HUDEP-2 (cell line): ENCODE results near the gene TMEM132E.

Experiments
- DNase-seq, 76 experiments: peaks; one replicate each; lab custom pipeline; 2025; ENCODE audit not compliant: unreplicated experiment in 76 of 76; lab: John Stamatoyannopoulos, UW

Gene TMEM132E

GRCh38 chr17:34568953-34569352, 10.4 kb upstream of the TMEM132E start:
- no peak for DNase-seq

GRCh38 chr17:34569591-34569990, 9.8 kb upstream of the TMEM132E start:
- DNase-seq, result no peak

- DNase-seq, result no peak
Measured at GRCh38 chr17:34570506-34570905, 8.9 kb upstream of the TMEM132E start.

GRCh38 chr17:34571428-34572130, 7.8 kb upstream of the TMEM132E start:
- no peak for DNase-seq

- no peak for DNase-seq
Measured at GRCh38 chr17:34572483-34572882, 6.9 kb upstream of the TMEM132E start.

GRCh38 chr17:34575182-34575581, 4.2 kb upstream of the TMEM132E start:
- DNase-seq, result no peak

GRCh38 chr17:34578016-34578415, 1.4 kb upstream of the TMEM132E start:
- DNase-seq, result no peak

- DNase-seq, result no peak
Measured at GRCh38 chr17:34578656-34579016, 746 bp upstream of the TMEM132E start.

GRCh38 chr17:34579979-34580684, 750 bp downstream of the TMEM132E start:
- DNase-seq, result no peak

GRCh38 chr17:34580685-34581445, 1.5 kb downstream of the TMEM132E start:
- no peak for DNase-seq

- DNase-seq, result no peak
Measured at GRCh38 chr17:34581446-34582184, 2.2 kb downstream of the TMEM132E start.

- no peak for DNase-seq
Measured at GRCh38 chr17:34582185-34582900, 3.0 kb downstream of the TMEM132E start.

- DNase-seq, result no peak
Measured at GRCh38 chr17:34582901-34583245, 3.5 kb downstream of the TMEM132E start.

GRCh38 chr17:34584805-34585416, 5.5 kb downstream of the TMEM132E start:
- peak in 6 of 76 experiments; percentile 2 to 35 (median 8) for DNase-seq

- no peak for DNase-seq
Measured at GRCh38 chr17:34586346-34586846, 7.0 kb downstream of the TMEM132E start.

- DNase-seq, result no peak
Measured at GRCh38 chr17:34588266-34588665, 8.9 kb downstream of the TMEM132E start.

GRCh38 chr17:34589120-34589965, 10.0 kb downstream of the TMEM132E start:
- no peak for DNase-seq

- no peak for DNase-seq
Measured at GRCh38 chr17:34592002-34592401, 12.6 kb downstream of the TMEM132E start.

GRCh38 chr17:34596920-34597319, 17.5 kb downstream of the TMEM132E start:
- no peak for DNase-seq
